Fibroblast of peridontal ligament (primary cell): ENCODE results near the gene SELENOM.
"Not testable (repeated sequence)": the region's sequence is repeated elsewhere in the genome, so short reads cannot be mapped to it uniquely, and the experiment has no call there.

Source experiments
- DNase-seq: peaks from one replicate; pipeline ENCODE4 v3.0.0-alpha.2; 2010; ENCODE audit errors: extremely low read depth

The SELENOM gene

DNA sequence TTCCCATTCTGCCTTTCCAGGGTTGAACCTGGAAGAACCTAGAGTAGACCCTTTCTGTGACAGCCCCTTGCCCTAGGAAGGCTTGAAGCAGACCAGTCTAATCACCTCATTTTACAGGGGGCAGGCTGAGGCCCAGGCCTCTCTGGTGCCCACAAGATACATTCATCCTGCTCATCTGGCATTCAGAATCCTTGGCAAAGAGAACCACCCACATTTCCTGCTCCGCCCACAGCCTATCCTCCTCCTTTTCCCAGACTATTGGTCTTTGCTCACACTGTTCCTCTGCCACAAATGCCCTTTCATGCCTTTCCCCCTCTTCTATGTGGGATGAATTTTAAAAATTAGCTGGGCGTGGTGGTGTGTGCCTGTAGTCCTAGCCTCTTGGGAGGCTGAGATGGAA is 29.0 kb downstream of the SELENOM start:
- DNase-seq = peak; percentile 42

DNA sequence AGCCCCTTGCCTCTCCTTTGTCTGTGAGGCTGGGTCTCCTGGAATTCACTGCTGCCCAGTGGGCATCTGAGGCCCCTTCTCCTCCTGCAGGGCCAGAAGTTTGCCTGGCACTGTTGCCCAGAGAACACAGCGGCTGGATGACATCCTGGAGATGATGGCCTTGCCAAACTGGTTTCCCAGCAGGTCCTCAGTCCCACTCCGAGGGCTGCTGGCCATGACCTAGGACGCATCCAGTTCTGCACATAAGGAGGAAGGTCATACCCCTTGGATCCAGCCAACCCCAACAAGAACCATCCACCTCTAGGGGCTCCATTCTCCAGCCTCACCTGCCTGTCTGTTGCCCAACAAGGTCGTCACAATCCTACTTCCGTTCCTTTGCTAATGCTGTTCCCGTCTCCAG is 29.7 kb downstream of the SELENOM start:
- DNase-seq = no peak

DNA sequence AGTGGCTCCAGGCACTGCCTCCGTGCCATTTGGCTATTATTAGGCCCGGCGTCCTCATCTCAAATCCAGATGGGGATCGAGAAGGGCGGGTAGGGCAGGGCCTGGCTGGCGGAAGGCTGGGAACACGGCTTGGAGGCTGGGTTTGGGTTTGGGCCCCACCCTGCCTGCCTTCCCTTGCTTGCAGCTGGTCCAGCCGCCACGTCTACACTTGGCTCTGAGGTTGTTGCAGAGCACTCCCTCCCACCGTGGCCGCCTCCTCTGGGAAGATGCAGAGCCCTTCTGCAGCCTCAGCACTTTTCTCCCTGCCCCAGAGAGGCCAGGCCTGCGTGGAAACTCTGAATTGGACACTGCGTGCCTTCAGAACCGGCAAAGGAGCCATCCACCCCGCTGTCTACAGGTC is 31.4 kb downstream of the SELENOM start:
- peak; percentile 89 for DNase-seq

DNA sequence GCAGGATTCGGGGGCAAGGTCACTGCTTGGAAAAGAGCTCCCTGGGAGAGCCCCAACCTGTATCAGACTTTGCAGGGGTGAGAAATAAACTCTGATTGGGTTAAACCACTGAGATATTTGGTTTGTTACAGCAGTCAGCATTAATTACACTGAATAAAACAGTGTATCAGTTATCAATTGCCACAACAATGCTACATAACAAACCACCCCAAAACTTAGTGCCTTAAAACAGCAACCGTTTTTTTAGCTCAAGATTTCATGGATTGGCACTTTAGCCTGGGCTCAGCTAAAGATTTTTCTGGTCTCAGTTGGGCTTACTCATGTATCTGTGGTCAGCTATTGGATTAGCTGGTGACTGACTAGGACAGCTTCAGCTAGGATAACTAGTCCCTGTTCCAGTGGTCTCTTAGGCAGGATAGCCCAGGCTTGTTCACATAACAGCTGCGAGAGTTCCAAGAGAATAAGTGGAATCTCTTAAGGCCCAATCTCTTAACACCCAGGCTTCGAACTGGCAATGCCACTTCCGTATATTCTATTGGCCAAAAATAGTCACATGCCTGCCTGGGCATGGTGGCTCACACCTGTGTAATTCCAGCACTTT is 33.7 kb downstream of the SELENOM start:
- DNase-seq = not testable (repeated sequence)

DNA sequence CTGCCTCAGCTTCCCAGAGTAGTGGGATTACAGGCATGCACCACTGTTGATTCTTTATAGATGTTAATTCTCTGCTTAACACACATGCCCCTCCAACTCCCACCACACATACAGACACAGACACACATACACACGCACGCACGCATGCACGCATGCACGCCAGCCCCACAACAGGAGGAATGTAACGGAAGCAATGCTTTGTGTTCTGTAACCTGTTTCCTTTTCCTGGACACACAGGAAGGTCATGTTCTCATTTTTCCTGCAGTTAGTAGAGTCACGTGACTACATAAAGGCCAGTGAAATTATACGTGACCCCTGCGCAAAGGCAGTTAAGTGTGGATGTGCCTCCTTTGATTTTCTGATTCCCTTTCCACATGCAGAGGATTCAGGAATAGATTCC is 34.2 kb downstream of the SELENOM start:
- not testable (repeated sequence) for DNase-seq

DNA sequence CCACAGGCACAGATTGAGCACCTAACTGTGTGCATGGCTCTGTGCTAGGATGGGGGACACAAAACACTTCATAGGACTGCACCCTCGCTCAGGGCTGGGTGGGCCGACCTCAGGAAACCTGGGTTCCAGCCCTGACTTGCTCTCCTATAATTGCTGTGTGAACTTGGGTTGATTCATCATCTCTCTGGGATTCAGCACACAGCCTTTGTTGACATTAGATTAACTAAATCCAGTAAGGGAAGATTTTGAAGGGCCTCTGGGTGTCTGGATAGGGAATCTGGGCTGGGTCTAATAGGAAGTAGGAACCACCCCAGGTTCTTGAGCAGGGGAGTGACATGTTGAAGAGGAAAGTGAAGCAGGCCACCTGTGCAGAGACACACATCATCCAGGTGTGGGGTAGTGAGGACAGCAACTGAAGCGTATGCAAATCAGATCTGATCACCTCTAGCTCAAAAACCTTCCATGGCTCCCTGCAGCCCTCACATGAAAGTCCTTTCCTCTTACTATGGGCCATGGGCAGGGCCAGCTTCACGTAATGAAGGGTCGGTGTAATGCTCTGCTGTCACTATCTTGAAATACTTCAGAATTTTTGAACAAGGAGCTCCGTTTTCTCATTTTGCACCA is 37.6 kb downstream of the SELENOM start:
- DNase-seq = not testable (repeated sequence)

DNA sequence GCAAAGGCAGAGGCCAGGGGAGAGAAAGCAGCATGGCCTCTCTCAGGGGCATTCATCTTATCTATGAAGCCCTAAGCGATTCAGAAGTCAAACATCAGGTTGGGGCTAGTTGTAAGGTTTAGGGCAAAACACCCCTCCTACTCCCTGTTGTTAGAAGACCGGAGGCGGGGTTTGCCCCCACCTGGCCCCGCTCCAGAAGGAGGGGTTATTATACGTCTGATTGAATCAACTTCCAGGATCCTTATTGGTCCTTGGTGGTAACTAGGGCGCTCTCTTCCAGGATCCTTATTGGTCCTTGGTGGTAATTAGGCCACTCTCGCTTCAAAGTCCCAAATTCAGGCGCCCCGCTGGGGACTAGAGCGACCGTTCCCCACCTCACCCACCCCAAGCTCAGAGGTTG is 38.4 kb downstream of the SELENOM start:
- no peak for DNase-seq

DNA sequence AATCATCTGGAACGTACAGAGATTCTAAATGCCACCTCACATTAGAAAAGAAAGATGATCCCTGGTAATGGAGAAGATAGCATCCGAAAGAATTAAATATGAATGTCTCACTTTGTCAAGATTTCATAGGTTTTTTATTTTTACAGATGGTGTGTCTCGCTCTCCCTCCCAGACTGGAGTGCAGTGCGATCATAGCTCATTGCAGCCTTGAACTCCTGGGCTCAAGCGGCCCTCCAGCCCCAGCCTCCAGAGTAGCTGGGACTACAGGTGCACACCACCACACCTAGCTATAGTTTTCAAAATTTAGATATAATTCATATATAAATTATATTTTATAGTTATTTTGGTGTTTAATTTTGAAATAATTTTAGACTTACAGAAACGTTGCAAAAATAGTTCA is 43.0 kb downstream of the SELENOM start:
- no peak for DNase-seq

DNA sequence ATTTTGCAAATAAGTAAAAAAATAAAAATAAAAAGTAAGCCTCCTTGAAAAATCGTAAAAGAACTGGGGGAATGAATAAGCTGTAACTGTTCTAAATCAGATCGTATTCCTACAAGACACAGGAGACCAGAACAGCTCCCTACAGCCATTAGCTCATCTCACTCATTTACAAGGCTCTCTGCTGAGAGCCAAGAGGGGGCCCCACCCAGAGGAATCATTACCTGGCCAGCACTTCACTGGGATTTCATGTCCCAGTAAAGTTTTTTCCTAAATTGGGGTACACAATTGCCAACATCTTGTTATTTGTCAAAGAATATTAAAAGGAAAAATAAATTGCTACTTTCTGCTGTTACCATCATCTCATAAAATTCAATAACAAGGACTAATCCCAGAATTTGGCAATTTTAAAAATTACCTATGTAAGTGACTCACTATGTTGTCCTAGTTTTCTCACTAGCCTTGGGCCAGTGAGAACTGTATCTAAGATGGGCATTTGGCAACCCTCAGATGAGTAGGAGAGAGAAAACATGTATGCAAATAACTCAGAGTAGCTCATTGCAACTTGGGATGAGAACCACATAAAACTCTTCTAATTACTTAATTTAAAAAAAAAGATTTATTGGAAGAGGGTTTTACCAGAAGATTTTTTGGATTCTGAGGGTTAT is 44.7 kb downstream of the SELENOM start:
- no peak for DNase-seq

DNA sequence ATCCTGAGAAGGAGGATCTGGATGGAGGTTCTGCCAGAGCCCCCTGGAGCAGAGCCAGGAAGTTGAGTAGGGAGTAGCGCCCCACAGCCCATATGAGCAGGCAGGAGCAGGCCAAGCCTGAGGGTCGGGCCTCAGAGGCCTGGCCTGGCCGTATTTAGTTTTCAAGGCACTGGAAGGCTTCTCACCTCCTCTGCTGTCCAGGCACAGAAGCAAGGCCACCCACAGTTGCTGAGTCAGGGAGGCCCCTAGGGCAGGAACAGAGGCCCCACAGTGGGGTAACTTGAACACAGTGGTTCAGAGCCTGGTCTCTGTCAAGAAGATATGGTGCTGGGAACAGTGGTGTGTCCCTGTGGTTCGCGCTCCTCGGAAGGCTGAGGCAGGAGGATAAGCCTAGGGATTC is 47.7 kb downstream of the SELENOM start:
- DNase-seq = not testable (repeated sequence)

DNA sequence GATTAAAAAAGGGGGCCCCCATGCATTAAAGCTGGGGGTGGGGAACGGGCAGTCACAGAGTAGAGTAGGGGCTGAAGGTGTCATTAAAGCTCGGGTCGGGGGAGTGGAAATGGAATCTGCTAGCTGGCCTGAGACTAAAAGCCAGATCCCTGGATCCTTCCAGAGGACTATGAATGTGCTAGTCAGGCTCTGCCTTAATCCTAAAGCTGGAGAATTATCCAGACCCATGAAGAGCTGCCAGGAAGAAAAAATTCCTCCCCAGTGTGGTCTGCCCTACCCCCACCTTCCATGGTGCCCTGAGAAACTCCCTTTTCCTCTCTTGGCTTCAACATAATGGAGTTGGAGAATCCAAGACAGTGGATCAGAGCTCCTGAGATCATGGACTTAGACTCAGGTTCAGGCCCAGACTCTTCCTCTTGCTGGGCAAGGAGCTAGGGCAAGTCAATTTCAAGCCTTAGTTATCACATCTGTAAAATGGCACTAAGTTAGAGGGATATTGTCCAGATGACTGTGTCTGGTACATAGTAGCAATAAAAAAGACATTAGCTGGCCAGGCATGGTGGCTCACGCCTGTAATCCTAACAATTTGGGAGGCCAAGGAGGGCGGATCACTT is 50.3 kb downstream of the SELENOM start:
- DNase-seq = no peak

DNA sequence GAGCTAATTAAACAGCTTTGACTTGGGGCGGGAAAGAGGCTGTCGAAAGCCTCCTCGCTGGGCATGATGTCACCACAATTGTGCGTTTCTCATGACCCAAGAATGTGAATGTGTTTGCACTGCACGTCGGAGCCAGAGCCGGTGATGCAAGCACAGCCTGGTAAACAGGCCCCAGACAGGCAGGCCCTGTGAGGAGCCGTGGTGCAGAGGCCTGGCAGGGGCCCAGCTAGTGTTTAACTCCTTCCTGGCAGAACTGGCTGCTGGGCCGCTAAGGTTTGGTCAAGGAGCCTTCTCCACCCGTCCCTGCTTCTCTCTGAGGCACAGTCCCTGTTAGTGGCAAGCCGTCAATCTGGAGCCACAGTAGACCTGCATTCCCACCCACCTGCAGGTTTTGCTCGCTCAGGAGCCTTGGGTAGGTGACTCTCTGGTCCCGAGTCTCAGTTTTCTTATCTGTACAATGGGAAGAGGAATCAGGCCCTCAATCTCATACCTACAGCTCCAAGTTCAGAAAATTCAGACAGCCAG is 51.7 kb downstream of the SELENOM start:
- DNase-seq = peak; percentile 98

DNA sequence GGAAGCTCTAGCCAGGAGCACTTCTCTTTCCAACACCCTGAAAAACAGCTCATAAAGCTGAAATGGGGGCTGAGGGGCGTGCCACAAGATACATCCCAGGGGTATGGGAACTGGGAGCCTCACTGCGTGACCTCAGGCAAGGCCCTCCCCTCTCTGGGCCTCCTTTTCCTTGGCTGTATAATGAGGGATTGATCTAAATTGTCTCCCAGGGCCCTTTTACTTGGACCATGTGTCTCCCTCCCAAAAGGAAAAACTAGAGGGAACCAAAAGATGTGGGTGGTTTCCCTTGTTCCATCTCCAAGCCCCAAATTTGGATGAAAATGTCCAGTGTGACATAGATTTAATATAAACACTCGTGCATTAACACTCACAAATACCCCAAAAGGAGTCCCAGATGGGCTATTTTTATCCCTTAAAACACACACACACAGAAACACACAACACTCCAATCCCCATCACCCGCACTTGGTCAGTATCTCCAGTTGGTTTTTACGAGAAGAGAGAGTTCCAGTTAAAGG is 52.2 kb downstream of the SELENOM start:
- DNase-seq = no peak
